Dermis microvascular lymphatic vessel endothelial cell (primary cell): ENCODE data around the gene ABLIM1. TPM values are rescaled to one million over a fixed set of nuclear protein-coding genes. Genes with fewer than 3 reads are reported as not detected.

Experiments used
- DNase-seq, 2 donors: peaks; one replicate each; pipeline versions ENCODE4 v3.0.0 to v3.0.0-alpha.2; 2010; ENCODE audit warnings: low read depth in 2 of 2
- total RNA-seq: library from RNA; depleted of rRNA; stranded (reverse); fragments of >200 nt; gene quantifications from 2 replicates; pipeline ENCODE4 v1.2.1, GENCODE V29; 2014

Gene ABLIM1
- total RNA-seq, 1 donor from 2014 or later, result 40.6 TPM

- DNase-seq, result no peak
These were observed 33.7 kb downstream of the ABLIM1 start for GRCh38 chr10:114624422-114624821.

DNA sequence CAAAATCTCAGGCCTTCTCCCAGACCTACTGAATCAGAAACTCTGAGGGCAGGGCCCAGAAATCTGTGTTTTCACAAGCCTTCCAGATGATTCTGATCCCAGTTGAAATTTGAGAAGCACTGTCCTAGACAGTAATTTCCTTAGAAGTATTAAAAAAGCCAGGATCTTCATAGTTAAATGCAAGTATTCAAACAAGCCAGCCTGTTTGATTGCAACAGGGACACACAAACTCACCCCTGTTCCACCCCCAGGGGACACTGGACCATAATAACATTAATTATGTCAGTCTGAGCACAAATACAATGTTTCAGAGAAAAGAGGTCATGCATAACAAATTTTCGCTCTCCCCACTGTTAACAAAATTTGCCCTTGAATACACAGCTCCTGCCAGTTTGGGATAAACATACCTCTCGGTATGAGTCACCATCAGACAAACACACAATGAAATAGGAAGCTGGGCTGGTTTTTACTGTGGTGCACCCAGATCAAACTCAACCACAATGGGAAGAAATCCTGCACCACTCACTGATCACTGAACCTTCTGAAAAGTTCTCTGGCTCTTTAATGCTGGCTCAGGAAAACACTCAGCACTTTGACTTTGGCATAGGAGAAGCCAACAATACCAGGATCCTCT, 34.3 kb downstream of the ABLIM1 start:
- DNase-seq, result peak; percentile 77 to 91

DNA sequence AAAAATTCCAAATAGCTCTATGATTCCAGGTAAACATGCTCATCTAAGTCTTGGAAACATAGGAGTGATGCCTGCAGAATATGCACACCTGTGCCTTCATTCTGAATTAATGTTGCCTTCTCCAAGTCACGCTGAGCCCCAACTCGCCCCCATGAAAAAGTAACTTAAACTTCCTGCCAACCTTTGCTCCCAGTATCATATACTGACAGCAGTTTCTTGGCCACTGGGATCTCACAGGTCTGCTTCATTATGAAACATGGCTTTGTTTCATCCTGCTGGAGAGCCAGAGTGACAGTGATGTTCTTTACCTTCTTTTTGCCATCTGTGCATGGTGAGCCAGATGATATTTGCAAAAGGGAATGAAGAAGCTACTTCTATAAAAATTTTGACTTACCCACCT, 34.9 kb downstream of the ABLIM1 start:
- no peak for DNase-seq

- no peak for DNase-seq
These were observed 39.4 kb downstream of the ABLIM1 start for GRCh38 chr10:114618722-114619121.

DNA sequence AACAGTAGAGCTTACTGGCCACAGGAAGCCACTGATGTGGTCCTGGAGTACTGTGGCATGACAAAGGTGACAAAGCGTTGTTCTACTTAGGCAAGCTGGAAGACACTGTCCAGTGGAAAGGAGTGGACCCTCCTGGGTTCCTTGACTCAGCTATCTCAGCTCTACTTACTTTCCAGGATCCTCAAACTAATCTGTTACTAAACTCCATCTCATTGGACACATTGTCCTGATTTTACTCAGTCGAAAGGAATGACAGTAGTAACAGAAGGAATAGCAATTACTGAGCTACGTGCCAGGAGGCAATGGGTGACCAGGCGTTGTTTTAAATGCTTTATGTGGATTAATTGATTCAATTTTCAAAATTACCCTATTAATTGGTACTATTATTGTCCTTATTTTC, 41.6 kb downstream of the ABLIM1 start:
- no peak for DNase-seq

- DNase-seq, result no peak
These were observed 42.0 kb downstream of the ABLIM1 start for GRCh38 chr10:114616103-114616502.

GRCh38 chr10:114615600-114616007, 42.5 kb downstream of the ABLIM1 start:
- DNase-seq, result no peak

- DNase-seq, result peak; percentile 60 to 82
These were observed 44.7 kb downstream of the ABLIM1 start for GRCh38 chr10:114613237-114613979.

DNA sequence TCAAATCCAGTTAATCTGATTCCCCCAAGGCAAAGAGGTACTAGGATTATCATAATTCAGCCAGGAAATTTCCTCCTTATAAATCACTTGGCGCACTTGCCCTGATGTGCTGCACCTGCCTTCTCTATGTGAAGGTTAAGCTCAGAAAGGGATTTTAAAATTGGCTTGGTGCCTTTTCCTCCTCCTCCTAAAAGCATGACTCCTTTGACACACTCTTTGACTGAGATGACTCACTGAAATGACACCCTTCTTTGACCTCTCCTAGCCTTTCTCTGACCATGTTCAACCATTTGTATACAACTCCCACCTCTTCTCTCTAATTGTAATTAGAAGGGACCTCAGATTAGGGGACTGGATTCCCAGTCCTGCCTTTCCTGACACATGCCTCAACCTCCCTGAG, 46.5 kb downstream of the ABLIM1 start:
- DNase-seq, result peak in 1 of 2 donors; percentile 20

GRCh38 chr10:114609518-114610426, 48.3 kb downstream of the ABLIM1 start:
- peak in 1 of 2 donors; percentile 12 for DNase-seq

GRCh38 chr10:114607358-114607998, 50.6 kb downstream of the ABLIM1 start:
- DNase-seq, result peak; percentile 77 to 90

DNA sequence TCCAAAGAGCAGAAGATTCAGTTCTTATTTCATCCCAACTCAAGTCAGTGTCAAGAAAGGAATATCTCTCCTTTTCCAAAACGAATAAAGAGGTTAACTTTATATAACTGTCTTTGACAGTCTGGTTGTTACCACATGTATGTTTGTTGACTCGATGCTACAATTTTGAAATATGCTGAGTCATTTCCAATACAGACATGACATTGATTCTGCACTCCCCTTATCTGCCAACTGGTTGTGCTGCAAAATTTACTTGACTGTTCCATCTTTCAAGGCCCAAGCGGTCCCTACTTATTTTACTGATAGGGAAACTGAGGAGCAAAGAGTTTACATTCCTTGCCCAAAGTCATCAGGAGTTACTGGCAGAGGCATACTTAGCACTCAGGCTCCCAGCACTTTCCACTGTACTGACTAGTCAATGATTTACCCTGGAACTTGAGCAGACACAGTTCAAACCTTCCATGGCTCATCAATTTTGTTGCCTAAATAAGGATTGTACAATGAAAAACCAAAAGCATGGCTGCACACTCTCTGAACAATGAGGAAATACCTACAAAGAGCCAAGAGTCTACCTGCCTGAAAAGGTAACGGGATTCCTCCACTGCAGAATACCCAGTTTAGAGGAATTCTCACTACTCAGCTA, 52.8 kb downstream of the ABLIM1 start:
- DNase-seq, result no peak

DNA sequence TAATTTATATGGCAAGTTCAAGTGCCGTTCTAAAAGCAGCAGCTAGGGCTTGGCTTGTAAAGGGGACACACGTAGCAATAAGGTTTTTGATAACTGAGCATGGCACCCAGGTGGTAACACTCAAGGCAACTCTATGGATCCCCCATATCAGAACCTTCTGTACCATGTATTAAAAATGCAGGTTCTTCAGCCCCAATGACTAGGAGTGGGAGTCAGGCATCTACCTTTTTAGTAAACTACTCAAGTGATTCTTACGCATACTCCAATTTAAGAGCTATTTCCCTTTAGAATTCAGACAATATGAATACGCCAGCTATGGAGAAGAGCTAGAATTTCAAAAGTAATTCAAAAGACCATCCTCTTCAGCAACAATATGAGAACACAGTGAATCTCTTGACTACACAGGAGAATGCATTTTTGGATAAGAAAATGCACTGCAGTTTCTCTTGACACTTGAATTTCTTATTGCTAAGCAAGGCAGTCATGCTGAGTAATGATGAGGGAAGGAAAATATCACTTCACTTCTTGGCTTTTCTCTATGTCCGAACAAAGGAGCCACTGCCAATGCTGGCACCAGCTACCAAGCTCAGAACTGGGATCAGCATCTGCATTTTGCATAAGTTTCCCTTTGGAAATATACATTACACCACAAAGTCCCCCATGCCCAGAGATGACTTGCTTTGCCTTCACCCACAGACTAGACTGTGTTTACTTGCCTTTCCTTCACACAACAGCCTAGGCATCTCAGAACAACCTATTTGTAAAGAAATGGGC, 53.5 kb downstream of the ABLIM1 start:
- no peak for DNase-seq

DNA sequence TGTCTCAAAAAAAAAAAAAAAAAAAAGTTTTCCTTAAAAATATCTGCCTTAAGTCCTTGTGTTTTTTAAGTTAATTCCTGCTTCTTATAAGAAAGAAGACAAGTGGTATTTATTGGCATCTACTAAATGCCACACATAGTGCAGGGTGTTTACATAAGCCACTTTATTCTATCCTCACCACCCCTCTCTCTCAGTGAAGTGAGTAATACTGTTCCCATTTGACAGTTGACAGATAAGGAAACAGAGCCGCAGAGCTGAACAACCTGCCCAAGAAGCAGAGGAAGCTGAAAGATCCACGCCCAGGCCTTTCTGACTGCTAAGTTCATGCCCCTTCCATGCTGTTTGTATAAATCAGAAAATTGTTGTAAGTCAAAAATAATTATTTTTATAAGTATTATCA, 54.1 kb downstream of the ABLIM1 start:
- DNase-seq, result peak in 1 of 2 donors; percentile 85

DNA sequence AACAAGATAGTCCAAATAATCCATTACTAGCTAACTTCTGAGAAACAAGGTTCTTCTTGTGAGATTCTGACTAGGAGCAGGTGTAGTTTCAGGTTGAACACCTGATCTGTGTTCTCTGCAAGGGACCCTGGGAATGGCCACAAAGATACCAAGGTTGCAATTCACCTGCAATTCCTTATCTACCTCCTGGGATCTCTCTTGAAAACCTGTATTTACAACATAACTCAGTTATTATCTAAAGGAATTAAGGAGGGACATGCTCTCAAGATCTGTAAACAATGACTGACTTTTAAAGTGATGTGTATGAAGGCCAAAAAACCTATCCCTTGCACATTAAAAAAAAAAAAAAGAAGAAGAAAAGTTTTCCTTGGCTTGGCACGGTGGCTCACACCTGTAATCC, 54.8 kb downstream of the ABLIM1 start:
- DNase-seq, result no peak

GRCh38 chr10:114600057-114600456, 58.0 kb downstream of the ABLIM1 start:
- DNase-seq, result no peak

DNA sequence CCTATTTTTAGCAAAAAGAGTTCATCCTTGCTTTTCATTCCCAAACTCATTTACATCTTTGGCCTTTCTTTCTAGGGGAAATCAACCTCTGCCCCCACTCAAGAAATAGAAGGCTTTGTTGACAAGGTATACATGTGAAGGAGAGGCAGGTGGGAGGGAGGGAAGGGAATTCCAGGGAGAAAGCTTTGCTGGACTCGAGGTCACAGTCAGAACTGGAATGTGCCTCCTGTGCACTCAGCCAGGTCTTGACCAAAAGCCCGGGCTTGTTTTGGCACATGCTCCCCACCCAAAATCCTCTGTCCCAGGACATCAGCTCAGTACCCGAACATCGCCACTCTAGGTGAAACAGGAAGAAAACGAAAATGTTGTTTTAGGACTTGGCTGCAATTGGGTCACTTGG, 61.3 kb downstream of the ABLIM1 start:
- no peak for DNase-seq

DNA sequence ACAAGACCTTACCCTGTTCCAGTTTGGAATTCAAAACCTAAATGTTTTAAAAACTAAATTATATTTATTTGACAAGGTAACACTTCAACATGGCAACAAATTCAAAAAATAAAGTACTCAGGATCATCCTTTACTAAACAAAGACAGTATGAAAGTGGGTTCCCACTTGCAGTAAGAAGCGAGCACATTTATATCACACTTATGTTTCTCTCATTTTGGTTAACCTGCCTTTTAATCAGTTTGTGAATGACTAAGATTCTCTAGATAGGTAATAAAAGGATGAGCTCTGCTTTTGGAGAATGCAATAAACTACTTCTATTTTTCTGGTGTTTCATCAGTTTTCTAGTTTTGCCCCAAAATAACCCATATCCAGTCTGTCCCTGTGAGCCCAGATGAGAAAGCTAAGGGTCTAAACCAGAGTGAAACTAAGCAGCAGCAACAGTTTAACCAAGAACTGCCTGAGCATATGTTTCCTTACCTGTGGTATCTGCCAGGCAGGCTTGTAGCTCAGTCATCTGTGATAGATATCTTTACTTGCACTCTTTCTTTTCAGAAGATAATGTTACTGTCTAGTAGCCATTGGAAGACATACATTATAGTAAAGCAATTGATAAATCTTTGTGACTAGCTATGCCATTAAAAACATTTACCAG, 64.1 kb downstream of the ABLIM1 start:
- no peak for DNase-seq

DNA sequence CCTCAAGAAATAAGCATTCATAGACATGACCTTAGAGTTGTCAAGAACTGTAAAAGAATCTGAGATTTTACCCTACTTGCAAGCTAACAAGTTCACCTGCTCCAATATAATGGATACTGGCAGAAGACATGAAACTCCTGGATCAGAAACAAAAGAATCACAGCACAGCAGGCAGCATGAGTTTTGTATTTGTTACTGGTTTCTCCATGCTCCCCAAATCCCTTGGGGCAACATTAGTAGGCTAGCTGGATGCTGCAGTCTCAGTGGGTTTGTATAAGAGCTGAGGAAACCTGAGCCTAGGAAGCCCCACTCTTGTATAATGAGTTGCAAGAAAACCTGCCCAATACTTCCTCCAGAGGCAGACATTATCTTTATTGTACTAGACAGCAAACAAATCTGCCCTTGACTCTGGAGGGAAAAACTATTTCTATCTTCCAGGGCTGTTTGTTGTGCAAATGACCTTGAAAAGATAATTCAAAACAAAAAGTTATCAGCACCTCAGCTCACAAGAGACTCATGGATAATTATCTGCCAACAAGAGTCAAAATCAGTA, 64.8 kb downstream of the ABLIM1 start:
- DNase-seq, result no peak

DNA sequence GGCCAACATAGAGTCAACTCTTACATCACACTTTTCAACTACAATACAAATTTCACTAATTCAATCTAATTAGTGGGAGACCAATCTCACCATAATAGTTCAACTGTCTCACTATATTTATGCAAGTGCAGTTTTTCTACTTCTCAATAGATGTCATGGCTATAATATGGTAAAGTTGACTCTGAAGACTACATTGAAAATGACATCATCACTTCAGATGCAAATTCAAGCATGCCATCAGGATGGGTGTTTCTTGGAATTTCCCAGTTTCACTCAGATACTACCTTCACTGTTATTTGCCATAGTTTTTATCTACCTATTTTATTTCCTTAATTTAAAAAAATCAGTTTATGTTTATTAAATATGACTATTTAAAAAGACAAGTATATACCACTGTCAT, 67.1 kb downstream of the ABLIM1 start:
- no peak for DNase-seq
